Activated T-cell treated with anti-CD3 and anti-CD28 coated beads, Interleukin-2, amount 50 U/mL, for 72 hours (primary cell): ENCODE results near the gene DYRK1A. TPM values are rescaled to one million over a fixed set of nuclear protein-coding genes. Genes with fewer than 3 reads are reported as not detected.
"Not testable (repeated sequence)": the region's sequence is repeated elsewhere in the genome, so short reads cannot be mapped to it uniquely, and the experiment has no call there.

Source experiments
- ATAC-seq, 2 donors: fragments of 150-1000 bp; cut with Tn5 transposase; replicated peaks in 1 of 2; 2 replicates each; pipeline ENCODE4 v1.10.0; 2021; ENCODE audit warnings: moderate library complexity in 2 of 2, mild to moderate bottlenecking in 1 of 2
- DNase-seq, 2 donors: peaks; one replicate each; pipeline ENCODE4 v3.0.0; 2021 to 2022; ENCODE audit warnings: mixed read lengths in 1 of 2
- H3K27ac Mint-ChIP-seq: one replicate; pipeline ENCODE4 v1.8.0; 2022; ENCODE audit warnings: mild to moderate bottlenecking, moderate library complexity, mixed read lengths
- H3K27me3 Mint-ChIP-seq: one replicate; pipeline ENCODE4 v1.8.0; 2022; ENCODE audit warnings: low read depth, mixed read lengths
- H3K36me3 Mint-ChIP-seq, 2 donors: one replicate each; pipeline ENCODE4 v1.8.0; 2022; ENCODE audit warnings: mixed read lengths in 2 of 2, mild to moderate bottlenecking in 1 of 2; ENCODE audit not compliant: insufficient read depth in 2 of 2
- H3K4me1 Mint-ChIP-seq: one replicate; pipeline ENCODE4 v1.8.0; 2022; ENCODE audit warnings: low read depth, mixed read lengths
- H3K4me3 Mint-ChIP-seq, 2 donors: one replicate each; pipeline ENCODE4 v1.8.0; 2022; ENCODE audit warnings: mild to moderate bottlenecking in 2 of 2, mixed read lengths in 2 of 2, moderate library complexity in 2 of 2
- H3K9me3 Mint-ChIP-seq, 2 donors: one replicate each; pipeline ENCODE4 v1.8.0; 2022; ENCODE audit warnings: mixed read lengths in 2 of 2
- total RNA-seq, 2 donors: library from RNA; stranded (reverse); gene quantifications; one replicate each; pipeline ENCODE4 v1.2.3, GENCODE V29; 2022

Gene DYRK1A
- 10 to 100 TPM; 82.9 to 85.0 TPM for total RNA-seq

DNA sequence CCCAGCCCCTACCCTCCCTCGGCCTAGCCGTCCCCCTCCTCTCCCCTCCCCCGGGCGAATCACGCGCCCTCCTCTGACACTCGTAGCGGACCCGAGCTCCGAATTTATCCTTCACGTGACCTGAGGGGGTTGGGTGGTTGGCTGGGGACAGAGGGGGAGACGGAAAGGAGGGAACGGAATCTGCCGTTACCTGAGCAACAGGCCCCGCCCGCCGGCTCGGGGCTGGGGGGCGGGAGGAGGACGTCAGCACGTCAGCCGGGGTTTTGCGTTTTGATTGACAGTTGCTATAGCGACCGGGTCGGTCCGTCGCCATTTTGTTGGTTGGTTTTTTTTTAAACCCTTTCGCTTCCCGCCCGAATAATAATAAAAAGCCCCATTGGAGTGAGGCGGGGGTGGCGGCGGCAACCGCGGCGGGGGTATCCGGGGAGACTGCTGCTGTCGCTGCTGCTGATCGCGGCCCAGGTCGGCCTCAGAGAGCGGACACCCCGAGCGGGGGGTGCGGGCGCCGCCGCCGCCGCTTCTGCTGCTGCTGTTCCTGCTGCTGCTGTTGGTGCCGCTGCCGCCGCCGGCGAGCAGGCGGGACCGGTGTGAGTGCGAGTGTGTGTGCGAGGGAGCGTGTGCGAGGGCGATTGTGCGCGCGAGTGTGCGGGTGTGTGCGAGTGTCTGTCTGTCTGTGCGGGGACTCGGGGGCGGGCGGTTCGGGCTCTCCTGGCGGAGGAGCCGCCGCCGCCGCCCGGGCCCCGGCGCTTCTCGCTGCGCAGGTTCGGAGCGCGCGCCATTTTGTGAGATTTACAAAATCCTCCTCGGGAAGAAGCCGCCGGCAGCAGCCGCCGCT is at the start of gene DYRK1A:
TSS of gene DYRK1A (plus strand) at position 292 of the 835 bp plus-strand sequence. CDS start 53,602 bp downstream, outside the sequence.
- Mint-ChIP-seq H3K27me3 (no peaks in the 10 kb centered on the region), H3K9me3 (no peaks in the 10 kb centered on the region), H3K36me3 (peaks cover 2 to 5% of the 10 kb centered on the region in 2 donors), H3K4me1 (peaks cover 43% of the 10 kb centered on the region), H3K27ac (peak within 1 kb of the TSS; percentile 100), H3K4me3 (peak within 1 kb of the TSS; percentile 96 to 97)
- DNase-seq (peak; percentile 98), ATAC-seq (peak; percentile 84 to 85)

DNA sequence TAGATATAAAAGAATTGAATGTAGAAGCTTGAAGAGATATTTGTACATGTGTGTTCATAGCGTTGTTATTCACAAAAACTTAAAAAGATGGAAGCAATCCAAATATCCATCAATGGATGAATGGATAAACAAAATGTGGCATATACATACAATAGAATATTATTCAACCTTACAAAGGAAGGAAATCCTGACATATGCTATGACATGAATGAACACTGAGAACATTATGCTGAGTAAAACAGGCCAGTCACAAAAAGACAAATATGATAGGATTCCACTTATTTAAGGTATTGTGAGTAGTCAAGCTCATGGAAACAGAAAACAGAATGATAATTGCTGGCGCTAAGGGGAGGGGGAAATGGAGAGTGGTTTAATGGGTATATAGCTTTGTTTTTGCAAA is 47.0 kb upstream of the DYRK1A start:
- H3K9me3 Mint-ChIP-seq = peaks cover 2 to 4% of the 10 kb centered on the region in 2 donors
- ATAC-seq (no peak), DNase-seq (no peak)
- H3K36me3 Mint-ChIP-seq = peaks cover 0 to 2% of the 10 kb centered on the region in 2 donors
- H3K4me3 Mint-ChIP-seq = no peak overlapping the region
- no peaks in the 10 kb centered on the region for H3K4me1 Mint-ChIP-seq
- H3K27ac Mint-ChIP-seq = no peak overlapping the region
- no peaks in the 10 kb centered on the region for H3K27me3 Mint-ChIP-seq

DNA sequence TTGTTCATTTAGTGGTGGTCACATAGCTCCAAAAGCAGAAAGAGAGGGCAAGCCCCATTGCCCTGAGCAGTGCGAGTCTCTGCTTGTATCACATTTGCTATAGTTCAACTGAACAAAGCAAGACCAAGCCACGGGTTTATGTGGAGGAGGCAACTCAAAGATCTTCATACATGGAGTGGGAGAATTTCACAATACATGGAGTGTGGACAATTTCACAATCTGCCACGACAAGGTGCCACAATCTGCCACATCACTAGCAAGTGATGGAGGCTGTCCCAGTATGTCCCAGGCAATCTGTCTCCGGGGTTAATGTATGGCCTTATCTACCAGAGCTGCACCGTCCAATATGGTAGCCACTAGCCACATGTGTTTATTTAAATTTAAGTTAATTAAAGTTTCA is 44.5 kb upstream of the DYRK1A start:
- ATAC-seq (no peak), DNase-seq (no peak)
- Mint-ChIP-seq H3K9me3 (peaks cover 1 to 2% of the 10 kb centered on the region in 2 donors), H3K27ac (no peak overlapping the region), H3K4me1 (no peaks in the 10 kb centered on the region), H3K27me3 (no peaks in the 10 kb centered on the region), H3K4me3 (no peak overlapping the region), H3K36me3 (peaks cover 0 to 1% of the 10 kb centered on the region in 2 donors)

DNA sequence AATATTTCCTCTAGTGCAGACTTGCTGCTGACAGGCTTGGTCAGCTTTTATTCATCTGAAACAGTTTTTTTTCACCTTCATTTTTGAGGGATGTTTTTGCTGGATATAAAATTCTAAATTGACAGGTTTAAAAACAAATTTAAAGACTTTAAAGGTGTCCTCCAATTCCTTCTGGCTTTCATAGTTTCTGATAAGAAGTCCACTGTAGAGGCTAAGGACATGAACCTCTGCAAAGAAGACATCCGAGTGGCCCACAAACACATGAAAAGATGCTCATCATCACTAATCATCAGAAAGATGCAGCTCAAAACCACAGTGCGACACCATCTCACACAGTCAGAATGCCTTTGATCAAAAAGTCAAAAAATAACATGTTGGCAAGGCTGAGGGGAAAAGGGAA is 42.0 kb upstream of the DYRK1A start:
- DNase-seq = no peak
- H3K27ac Mint-ChIP-seq = no peak overlapping the region
- no peaks in the 10 kb centered on the region for H3K36me3 Mint-ChIP-seq
- no peaks in the 10 kb centered on the region for H3K4me1 Mint-ChIP-seq
- ATAC-seq = no peak
- no peak overlapping the region for H3K4me3 Mint-ChIP-seq
- peaks cover 0 to 2% of the 10 kb centered on the region in 2 donors for H3K9me3 Mint-ChIP-seq
- H3K27me3 Mint-ChIP-seq = no peaks in the 10 kb centered on the region

DNA sequence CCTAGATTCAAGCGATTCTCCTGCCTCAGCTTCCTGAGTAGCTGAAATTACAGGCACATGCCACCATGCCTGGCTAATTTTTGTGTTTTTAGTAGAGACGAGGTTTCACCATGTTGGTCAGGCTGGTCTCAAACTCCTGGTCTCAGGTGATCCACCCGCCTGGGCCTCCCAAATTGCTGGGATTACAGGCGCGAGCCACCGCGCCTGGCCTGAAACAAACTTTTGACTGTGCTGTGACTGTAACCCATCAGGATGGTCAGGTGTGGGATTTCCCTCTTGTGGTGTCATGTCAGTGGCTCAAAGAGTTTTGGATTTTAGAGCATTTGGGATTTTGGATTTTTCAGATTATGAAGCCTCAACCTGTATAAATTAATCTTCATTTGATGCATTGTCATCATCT is 38.4 kb upstream of the DYRK1A start:
- peak in 1 of 2 donors; percentile 37 for ATAC-seq
- H3K4me3 Mint-ChIP-seq, H3K27me3 Mint-ChIP-seq, DNase-seq, H3K4me1 Mint-ChIP-seq, H3K9me3 Mint-ChIP-seq, H3K36me3 Mint-ChIP-seq, H3K27ac Mint-ChIP-seq: not testable (repeated sequence)

DNA sequence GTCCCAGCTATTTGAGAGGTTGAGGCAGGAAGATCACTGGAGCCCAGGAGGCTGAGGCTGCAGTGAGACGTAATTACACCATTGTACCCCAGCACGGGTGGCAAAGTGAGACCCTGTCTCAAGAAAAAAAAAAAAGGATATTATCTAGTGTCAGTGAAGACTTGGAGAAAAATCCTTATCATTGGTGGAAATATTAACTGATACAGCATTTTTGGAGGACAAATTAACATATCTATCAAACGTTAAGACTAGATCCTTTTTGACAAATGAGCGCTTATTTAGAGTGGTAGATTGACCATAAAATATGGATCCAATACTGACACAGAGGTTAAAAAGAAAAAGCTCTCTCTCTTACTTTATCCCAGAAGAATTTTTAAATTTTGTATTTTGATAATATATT is 35.2 kb upstream of the DYRK1A start:
- H3K27me3 Mint-ChIP-seq = no peaks in the 10 kb centered on the region
- no peaks in the 10 kb centered on the region for H3K4me1 Mint-ChIP-seq
- no peaks in the 10 kb centered on the region for H3K36me3 Mint-ChIP-seq
- no peaks in the 10 kb centered on the region for H3K9me3 Mint-ChIP-seq
- H3K27ac Mint-ChIP-seq = no peak overlapping the region
- no peak for ATAC-seq
- H3K4me3 Mint-ChIP-seq = no peak overlapping the region
- DNase-seq = no peak

DNA sequence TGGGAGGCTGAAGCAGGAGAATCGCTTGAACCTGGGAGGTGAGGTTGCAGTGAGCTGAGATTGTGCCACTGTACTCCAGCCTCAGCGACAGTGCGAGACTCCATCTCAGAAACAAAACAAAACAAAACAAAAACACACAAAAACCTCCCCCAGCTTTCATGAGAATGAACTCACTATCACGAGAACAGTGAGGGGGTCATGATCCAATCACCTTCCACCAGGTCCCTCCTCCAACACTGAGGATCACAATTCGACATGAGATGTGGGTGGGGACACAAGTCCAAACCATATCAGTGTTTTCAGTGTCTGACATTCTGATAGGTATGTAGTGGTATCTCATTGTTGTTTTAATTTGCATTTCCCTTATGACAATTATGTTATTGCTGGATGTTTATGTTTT is 31.5 kb upstream of the DYRK1A start:
- no peak overlapping the region for H3K4me3 Mint-ChIP-seq
- no peak for ATAC-seq
- no peak overlapping the region for H3K27ac Mint-ChIP-seq
- H3K36me3 Mint-ChIP-seq = no peaks in the 10 kb centered on the region
- H3K9me3 Mint-ChIP-seq = no peaks in the 10 kb centered on the region
- H3K4me1 Mint-ChIP-seq = peaks cover 7% of the 10 kb centered on the region
- no peak for DNase-seq
- H3K27me3 Mint-ChIP-seq = no peaks in the 10 kb centered on the region

DNA sequence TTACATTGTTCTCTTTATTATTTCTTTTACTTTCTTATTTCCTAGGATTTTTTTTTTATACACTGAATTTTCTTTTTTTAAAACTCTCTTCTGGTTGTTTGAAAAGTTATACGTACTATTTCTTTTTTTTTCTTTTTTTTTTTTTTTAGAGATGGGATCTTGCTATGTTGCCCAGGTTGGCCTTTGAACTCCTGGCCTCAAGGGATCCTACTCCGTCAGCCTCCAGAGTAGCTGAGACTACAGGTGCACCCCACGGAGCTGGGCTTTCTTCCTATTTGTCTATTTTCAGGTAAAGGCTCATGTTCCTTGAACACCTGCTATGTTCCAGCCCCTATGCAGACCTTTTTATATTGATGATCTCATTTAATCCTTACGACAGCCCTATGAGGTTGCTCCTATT is 29.4 kb upstream of the DYRK1A start:
- Mint-ChIP-seq H3K4me3 (no peak overlapping the region), H3K27me3 (no peaks in the 10 kb centered on the region), H3K4me1 (peaks cover 7% of the 10 kb centered on the region), H3K9me3 (peaks cover under 1 to 2% of the 10 kb centered on the region in 2 donors), H3K36me3 (peaks cover 2% of the 10 kb centered on the region in 2 donors), H3K27ac (no peak overlapping the region)
- DNase-seq = no peak
- no peak for ATAC-seq

DNA sequence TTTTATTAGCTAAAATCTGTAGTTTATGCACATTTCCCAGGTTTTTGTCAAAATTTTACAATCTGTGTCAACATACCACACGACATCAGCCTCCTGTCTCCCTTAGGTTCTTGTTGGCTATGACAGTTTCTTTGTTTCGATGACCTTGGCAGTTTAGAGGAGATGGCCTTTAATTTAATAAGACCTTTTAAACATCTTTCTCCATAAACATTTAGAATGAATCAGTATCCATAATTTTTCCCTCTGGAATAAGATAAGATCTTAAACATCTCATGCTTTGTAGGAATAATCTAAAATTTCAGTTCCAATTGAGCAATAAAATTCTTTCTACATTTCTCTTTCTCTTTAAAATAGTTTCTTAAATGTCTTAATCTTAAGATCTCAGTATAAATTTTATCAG is 28.7 kb upstream of the DYRK1A start:
- Mint-ChIP-seq H3K9me3 (peaks cover 1 to 4% of the 10 kb centered on the region in 2 donors), H3K4me1 (peaks cover 7% of the 10 kb centered on the region), H3K27ac (no peak overlapping the region), H3K27me3 (no peaks in the 10 kb centered on the region), H3K4me3 (no peak overlapping the region), H3K36me3 (peaks cover 2 to 3% of the 10 kb centered on the region in 2 donors)
- no peak for ATAC-seq
- no peak for DNase-seq

DNA sequence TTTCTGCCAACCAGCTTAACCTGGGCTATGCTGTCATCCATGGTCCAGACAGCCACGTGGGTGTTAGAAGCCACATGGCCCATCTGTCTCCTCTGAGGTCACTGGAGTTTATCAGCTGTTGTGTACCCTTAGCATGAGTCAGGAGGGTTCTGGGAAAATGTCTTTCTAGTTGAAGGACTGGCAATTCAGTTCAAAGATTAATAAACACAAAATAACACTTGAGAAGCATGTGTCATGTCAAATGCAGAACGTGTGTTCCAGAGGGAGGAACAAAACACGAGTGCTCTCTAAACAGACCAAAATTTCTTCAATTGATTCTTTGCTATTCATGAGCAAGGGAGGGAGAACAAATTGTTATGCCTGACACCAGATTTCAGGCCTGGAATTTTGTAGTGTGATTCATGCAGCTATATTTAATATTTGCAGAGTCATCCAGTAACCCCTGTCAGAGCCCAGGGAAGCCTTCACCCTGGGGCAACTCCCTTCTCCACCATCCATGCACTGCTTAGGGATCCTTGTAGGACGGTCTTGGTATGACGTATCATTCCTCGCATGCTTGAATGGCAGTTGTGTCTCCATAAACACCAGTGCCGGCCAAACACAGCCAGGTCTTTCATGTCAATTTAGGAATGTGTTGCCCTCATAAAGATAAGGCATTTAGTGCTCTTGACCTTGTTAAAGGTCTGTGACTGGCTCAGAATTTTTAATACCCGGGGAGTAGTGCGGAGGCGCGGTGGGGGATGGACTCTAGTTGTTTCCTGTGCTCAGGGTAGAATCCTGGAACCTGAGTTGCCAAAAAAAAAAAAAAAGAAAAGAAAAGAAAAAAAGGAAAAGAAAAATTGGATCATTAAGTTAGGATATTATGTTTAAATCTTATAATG is 27.7 kb upstream of the DYRK1A start:
- Mint-ChIP-seq H3K4me1 (peaks cover 7% of the 10 kb centered on the region), H3K36me3 (peaks cover 2 to 3% of the 10 kb centered on the region in 2 donors), H3K27me3 (no peaks in the 10 kb centered on the region), H3K27ac (no peak overlapping the region), H3K4me3 (no peak overlapping the region), H3K9me3 (peaks cover 1 to 4% of the 10 kb centered on the region in 2 donors)
- DNase-seq = no peak
- peak in 1 of 2 donors; percentile 43 for ATAC-seq

DNA sequence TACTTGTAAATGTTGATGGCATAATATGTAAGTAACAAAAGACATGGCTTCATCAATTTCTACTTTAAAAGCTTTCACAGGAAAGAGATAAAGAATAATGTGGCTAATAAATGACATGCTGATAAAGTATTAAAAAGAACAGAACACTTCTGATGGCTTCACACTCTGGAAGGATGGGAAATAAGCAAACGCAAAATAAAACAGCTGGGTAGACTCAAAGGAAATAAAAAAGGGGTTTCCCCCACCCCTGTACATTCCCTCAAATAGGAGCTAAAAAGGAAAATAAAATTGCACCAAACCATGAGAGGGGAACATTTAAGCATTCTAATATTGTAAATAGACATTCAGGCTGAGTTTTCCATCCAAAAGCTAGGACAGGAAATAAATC is 27.0 kb upstream of the DYRK1A start:
- ATAC-seq = no peak

DNA sequence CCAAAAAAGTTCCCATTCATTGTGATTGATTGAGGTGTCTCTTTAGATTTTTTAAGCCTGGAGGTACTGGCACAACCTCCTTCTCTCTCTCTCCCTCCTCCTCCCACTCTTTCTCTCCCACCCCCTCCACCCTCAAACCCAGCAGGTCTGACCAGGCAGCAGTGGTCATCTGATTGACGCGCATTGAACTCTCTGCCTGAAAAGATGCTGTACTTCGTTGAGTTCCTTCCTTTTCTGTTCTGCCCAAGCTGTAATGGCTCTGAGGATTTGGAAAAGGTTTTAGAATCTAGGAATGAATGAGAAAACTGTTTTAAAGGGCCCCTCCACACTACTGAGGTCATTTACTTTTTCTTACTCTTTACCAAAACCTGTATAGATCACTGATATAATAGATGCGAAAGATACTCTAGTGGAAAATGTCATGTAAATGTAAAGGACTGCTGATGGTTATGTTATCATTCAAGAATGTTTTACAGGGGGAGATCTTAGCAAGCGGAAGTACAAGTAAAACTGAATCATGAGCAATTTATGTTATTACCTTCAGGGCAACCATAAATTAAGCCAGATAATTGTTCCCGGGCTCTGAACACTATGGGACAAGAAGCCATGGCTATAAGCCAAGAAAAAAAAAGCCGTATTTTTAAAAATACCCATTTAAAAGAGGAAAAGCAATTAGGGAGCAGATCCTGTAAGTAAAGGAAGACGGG is 25.2 kb upstream of the DYRK1A start:
- no peak for ATAC-seq
- peaks cover 1 to 4% of the 10 kb centered on the region in 2 donors for H3K9me3 Mint-ChIP-seq
- no peak for DNase-seq

More for the DNA sequence above, 27.0 kb upstream of the DYRK1A start:
- Mint-ChIP-seq H3K4me1 (peaks cover 7% of the 10 kb centered on the region), H3K4me3 (no peak overlapping the region), H3K27me3 (no peaks in the 10 kb centered on the region), H3K27ac (no peak overlapping the region), H3K36me3 (peaks cover 2 to 3% of the 10 kb centered on the region in 2 donors), H3K9me3 (peaks cover 1 to 4% of the 10 kb centered on the region in 2 donors)
- no peak for DNase-seq

More for the DNA sequence above, 25.2 kb upstream of the DYRK1A start:
- Mint-ChIP-seq H3K4me1 (peaks cover 7% of the 10 kb centered on the region), H3K36me3 (peaks cover 2 to 3% of the 10 kb centered on the region in 2 donors), H3K27me3 (no peaks in the 10 kb centered on the region), H3K27ac (no peak overlapping the region), H3K4me3 (no peak overlapping the region)
